K562 (cell line): Measurements from ENCODE around the gene GUK1. TPM values are rescaled to one million over a fixed set of nuclear protein-coding genes. Genes with fewer than 3 reads are reported as not detected.
A peak's percentile ranks its signal among the peaks of the same experiment; 100 is the strongest.

ENCODE experiments used
- CBX2 ChIP-seq: fragments of 200-600 bp; sonication (generic); IDR thresholded peaks from one replicate; pipeline ENCODE4 v1.6.1; 2012; ENCODE audit warnings: mild to moderate bottlenecking, low read length, inconsistent platforms; ENCODE audit not compliant: insufficient read depth, poor library complexity, severe bottlenecking
- DLX4 ChIP-seq: fragments of 250-450 bp; sonication (Bioruptor Pico); IDR thresholded peaks from 2 replicates; pipeline ENCODE4 v1.6.1; 2021; ENCODE audit warnings: mild to moderate bottlenecking
- DMBX1 ChIP-seq: fragments of 250-450 bp; sonication (Bioruptor Pico); IDR thresholded peaks from 2 replicates; pipeline ENCODE4 v1.8.0; 2022; ENCODE audit warnings: inconsistent platforms, mild to moderate bottlenecking, moderate library complexity, borderline replicate concordance
- GABPB2 ChIP-seq: fragments of 250-450 bp; sonication (Bioruptor Pico); conservative IDR thresholded peaks from 2 replicates; pipeline ENCODE4 v1.5.1; 2021; ENCODE audit warnings: mild to moderate bottlenecking
- HDAC3 ChIP-seq: fragments of 450-650 bp; IDR thresholded peaks from 2 replicates; pipeline ENCODE4 v1.6.1; 2018; ENCODE audit warnings: borderline replicate concordance, mild to moderate bottlenecking, moderate library complexity; ENCODE audit not compliant: partially characterized antibody
- HMGN3 ChIP-seq: IDR thresholded peaks from 2 replicates; pipeline ENCODE4 v1.6.1; 2011; ENCODE audit warnings: borderline replicate concordance, low read depth, mild to moderate bottlenecking, mixed read lengths, low read length; ENCODE audit not compliant: insufficient read length; ENCODE audit errors: extremely low read depth
- MCM2 ChIP-seq: fragments of 450-650 bp; IDR thresholded peaks from 2 replicates; pipeline ENCODE4 v1.6.1; 2017; ENCODE audit warnings: low read depth, mild to moderate bottlenecking
- MEF2D ChIP-seq: conservative IDR thresholded peaks from 2 replicates; pipeline ENCODE4 v1.6.1; 2016; ENCODE audit warnings: low read depth, missing genetic modification characterization, missing compliant biosample characterization
- MNT ChIP-seq, 2 experiments: fragments of 450-650 bp; conservative IDR thresholded peaks; 2 replicates each; pipeline ENCODE4 v1.6.1; 2017; ENCODE audit warnings: mild to moderate bottlenecking in 2 of 2, moderate library complexity in 2 of 2
- POLR2AphosphoS5 ChIP-seq: IDR thresholded peaks from 2 replicates; pipeline ENCODE4 v1.6.1; 2011; ENCODE audit warnings: mild to moderate bottlenecking, low read depth, low read length, moderate library complexity; ENCODE audit not compliant: control insufficient read depth, insufficient read depth
- STAG1 ChIP-seq: sonication (generic); formaldehyde crosslinking; IDR thresholded peaks from 2 replicates; pipeline ENCODE4 v1.5.0; 2020; ENCODE audit warnings: missing genetic modification reagents, borderline replicate concordance
- TAF9B ChIP-seq: fragments of 450-650 bp; IDR thresholded peaks from 2 replicates; pipeline ENCODE4 v1.6.1; 2018; ENCODE audit warnings: mild to moderate bottlenecking; ENCODE audit not compliant: partially characterized antibody
- ZBTB7A ChIP-seq: IDR thresholded peaks from 2 replicates; pipeline ENCODE4 v1.6.1; 2011; ENCODE audit warnings: low read depth, mild to moderate bottlenecking, low read length, moderate library complexity, borderline replicate concordance; ENCODE audit not compliant: control insufficient read depth
- ZNF124 ChIP-seq: sonication (generic); formaldehyde crosslinking; IDR thresholded peaks from 2 replicates; pipeline ENCODE4 v1.8.1; 2022; ENCODE audit warnings: missing genetic modification reagents
- ZNF354B ChIP-seq: fragments of 250-450 bp; sonication (Bioruptor Pico); IDR thresholded peaks from 2 replicates; pipeline ENCODE4 v1.4.0; 2020
- ZNF609 ChIP-seq: sonication (generic); formaldehyde crosslinking; IDR thresholded peaks from 2 replicates; pipeline ENCODE4 v1.8.1; 2023; ENCODE audit warnings: missing genetic modification reagents, mild to moderate bottlenecking, borderline replicate concordance
- ZNF695 ChIP-seq: fragments of 450-650 bp; formaldehyde crosslinking; IDR thresholded peaks from 2 replicates; pipeline ENCODE4 v1.4.0; 2020; ENCODE audit warnings: mild to moderate bottlenecking, moderate library complexity
- ZSCAN29 ChIP-seq: fragments of 450-650 bp; IDR thresholded peaks from 2 replicates; pipeline ENCODE4 v1.6.1; 2017
- polyA plus RNA-seq, 8 experiments: library from polyadenylated mRNA; depleted of rRNA in 4 of 8; stranded (reverse) in 5 of 8; unstranded in 3 of 8; fragments of >200 nt; fragmentation: Nextera tagmentation in 2 of 8; fragmentation: Illumina TruSeq in 1 of 8; extraction: Ambion mirVana in 2 of 8; extraction: Trizol in 1 of 8; gene quantifications; 2 replicates each; pipeline versions ENCODE4 v1.2.1 to v1.2.3, GENCODE V29; 2011 to 2014; ENCODE audit warnings: inconsistent platforms in 1 of 8, missing spikeins in 1 of 8
- total RNA-seq, 7 experiments: library from RNA; depleted of rRNA in 6 of 7; stranded (reverse); fragments of >200 nt in 6 of 7; fragmentation: Illumina TruSeq in 2 of 7; extraction: Trizol in 2 of 7; gene quantifications; 2 replicates each; pipeline versions ENCODE4 v1.2.1 to v1.2.3, GENCODE V29; 2011 to 2021; ENCODE audit warnings: low replicate concordance in 1 of 7
- TF ChIP-seq, protein P1 (sequence below): sonication (generic); IDR thresholded peaks from 2 replicates; pipeline ENCODE4 v1.6.1; 2016

GUK1 gene
- total and polyA plus RNA-seq, 9 of the 15 experiments (the other 6 are each of a cell fraction or from before 2014, with no cell fraction given) = 7.0 to 331 (median 132) TPM

DNA sequence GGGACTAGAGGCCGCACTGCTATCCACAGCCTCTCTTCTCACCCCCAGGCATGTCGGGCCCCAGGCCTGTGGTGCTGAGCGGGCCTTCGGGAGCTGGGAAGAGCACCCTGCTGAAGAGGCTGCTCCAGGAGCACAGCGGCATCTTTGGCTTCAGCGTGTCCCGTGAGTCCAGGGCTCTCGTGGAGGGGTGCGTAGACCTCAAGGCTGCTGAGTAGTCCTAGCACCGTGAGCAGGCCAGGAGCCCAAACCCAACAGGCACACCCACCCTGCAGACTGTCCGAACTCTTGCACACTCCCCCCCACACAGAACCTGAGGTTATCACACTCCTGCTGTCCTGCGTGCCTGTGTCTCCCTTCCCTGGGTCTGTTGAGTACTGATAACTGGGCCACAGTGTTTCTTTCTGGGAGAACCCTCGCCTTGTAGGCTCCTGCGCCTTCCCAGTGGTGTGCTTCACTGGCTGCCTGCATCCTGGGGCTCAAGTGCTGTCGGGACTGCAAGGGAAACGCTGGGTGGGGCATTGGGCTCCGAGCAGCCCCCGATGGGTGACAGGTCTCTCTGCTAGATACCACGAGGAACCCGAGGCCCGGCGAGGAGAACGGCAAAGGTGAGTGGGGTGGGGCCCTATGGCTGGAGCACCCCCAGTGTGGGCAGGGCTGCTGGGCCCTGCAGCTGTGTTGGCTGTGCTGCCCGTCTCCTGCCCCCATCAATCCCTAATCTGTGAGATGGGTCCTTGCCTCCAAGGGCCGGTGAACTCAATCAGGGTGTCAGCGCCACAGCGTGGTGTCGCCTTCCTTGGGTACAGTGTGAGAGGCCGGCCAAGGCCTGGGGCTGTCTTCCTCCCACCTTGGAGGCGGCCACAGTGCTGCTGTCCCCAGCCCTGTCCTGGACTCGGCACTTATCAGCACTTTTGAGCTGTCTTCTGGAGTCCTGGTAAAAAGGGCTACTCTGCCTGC is 5.7 kb downstream of the GUK1 start (continued):
- TF ChIP-seq ZNF124 (CRISPR knock-in tag) (no peak), DLX4 (no peak), ZNF354B (CRISPR knock-in tag) (no peak), TAF9B (no peak), ZBTB7A (peak; percentile 63; the same call in 1 of the 2 replicates), GABPB2 (no peak), HMGN3 (peak; percentile 95), POLR2AphosphoS5 (peak; percentile 95), HDAC3 (no peak), ZNF695 (CRISPR knock-in tag) (no peak), DMBX1 (CRISPR knock-in tag) (peak; percentile 76; the same call in 1 of the 2 replicates), MEF2D (tag) (no peak), ZNF609 (CRISPR knock-in tag) (no peak), MNT (conservative IDR thresholded peaks at IDR 0.05) (peak in 1 of 2 experiments; percentile 88; a peak in 2 of 4 replicates), CBX2 (no peak), ZSCAN29 (no peak), MCM2 (no peak), STAG1 (CRISPR knock-in tag) (no peak)
- TF ChIP-seq, protein P1, sequence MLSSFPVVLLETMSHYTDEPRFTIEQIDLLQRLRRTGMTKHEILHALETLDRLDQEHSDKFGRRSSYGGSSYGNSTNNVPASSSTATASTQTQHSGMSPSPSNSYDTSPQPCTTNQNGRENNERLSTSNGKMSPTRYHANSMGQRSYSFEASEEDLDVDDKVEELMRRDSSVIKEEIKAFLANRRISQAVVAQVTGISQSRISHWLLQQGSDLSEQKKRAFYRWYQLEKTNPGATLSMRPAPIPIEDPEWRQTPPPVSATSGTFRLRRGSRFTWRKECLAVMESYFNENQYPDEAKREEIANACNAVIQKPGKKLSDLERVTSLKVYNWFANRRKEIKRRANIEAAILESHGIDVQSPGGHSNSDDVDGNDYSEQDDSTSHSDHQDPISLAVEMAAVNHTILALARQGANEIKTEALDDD = no peak
